NCI-H1417 treated with DMSO at 0.1 percent for 48 hours (cell line): ENCODE measurements around the gene AGAP3.
"Not testable (repeated sequence)": the region's sequence is repeated elsewhere in the genome, so short reads cannot be mapped to it uniquely, and the experiment has no call there.

ENCODE experiments used
- DNase-seq: peaks from one replicate; lab custom pipeline; 2025; lab: John Stamatoyannopoulos, UW

AGAP3 gene

GRCh38 chr7:151085691-151086620, at the start of gene AGAP3:
Gene AGAP3, plus strand, starts transcription at chr7:151086475. Its CDS starts 267 bp downstream, at chr7:151086742.
- DNase-seq = peak; percentile 63

- no peak for DNase-seq
These were observed 47.1 kb upstream of the AGAP3 start for GRCh38 chr7:151038951-151039849.

DNA sequence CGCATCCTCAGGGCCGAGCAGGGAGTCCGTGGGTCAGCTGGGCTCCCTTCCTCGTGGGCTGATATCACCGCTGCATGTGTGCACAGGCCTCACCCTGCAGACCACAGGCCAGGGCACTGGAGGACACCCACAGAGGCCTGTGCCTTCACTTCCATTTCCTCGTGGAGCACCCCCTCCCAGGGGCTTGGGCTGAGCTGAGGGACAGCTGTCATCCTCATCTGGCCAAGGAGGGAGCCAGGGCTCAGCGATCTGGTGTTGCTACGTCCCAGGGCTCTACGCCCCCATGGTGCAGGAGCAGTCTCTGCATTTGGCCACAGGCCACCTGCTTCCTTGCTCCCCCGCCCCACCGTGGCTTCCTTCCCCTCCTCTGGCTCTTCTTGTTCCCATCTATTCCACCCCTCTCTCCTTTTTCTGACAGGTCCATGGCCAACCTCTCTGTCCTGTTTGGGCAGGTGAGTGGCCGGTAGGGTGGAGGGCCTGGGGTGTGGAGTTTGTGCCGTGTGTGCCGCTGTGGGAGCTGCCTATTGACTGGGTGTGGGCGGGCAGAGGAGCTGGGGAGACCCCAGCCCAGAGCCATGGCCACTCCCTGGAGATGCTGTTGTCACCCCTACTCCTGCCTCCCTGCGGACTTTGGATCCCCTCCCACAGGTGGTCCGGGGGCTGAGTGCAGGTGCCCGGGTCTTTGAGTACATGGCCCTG, 46.3 kb upstream of the AGAP3 start:
- DNase-seq = no peak

DNA sequence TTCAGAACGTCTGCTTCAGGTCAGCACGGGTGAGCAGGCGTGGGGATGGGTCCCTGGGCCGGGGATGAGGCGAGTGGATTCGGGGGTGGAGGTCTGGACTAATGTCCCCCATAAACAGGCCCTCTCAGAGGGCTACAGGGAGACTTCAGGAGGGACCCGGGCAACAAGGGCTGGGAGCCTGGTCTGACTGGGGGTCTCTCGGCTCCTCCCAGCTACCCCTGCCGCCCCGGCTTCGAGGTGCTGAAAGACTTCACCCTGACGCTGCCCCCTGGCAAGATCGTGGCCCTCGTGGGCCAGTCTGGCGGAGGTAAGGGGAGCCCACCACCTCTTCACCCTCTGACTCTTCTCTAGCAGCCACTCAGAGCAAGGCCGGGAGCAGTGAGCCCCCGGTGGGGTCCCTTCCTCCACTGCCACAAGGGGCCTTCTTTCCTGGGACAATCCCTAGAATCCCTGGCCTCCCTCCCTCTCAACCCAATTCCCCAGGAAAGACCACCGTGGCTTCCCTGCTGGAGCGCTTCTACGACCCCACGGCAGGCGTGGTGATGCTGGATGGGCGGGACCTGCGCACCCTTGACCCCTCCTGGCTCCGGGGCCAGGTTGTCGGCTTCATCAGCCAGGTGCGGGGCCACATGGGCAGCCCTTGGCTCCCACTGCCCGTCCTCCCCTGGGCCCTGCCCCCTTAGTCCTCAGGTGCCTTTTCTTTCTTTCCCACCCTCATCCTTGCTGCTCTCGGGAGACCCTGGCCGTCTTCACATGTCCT, 45.5 kb upstream of the AGAP3 start:
- no peak for DNase-seq

DNA sequence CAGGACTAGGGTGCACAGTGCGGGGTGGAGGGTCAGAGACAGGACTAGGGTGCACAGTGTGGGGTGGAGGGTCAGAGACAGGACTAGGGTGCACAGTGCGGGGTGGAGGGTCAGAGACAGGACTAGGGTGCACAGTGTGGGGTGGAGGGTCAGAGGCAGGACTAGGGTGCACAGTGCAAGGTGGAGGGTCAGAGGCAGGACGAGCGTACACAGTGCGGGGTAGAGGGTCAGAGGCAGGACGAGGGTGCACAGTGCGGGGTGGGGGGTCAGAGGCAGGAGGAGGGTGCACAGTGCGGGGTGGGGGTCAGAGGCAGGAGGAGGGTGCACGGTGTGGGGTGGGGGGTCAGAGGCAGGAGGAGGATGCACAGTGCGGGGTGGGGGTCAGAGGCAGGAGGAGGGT, 42.8 kb upstream of the AGAP3 start:
- DNase-seq = not testable (repeated sequence)

DNA sequence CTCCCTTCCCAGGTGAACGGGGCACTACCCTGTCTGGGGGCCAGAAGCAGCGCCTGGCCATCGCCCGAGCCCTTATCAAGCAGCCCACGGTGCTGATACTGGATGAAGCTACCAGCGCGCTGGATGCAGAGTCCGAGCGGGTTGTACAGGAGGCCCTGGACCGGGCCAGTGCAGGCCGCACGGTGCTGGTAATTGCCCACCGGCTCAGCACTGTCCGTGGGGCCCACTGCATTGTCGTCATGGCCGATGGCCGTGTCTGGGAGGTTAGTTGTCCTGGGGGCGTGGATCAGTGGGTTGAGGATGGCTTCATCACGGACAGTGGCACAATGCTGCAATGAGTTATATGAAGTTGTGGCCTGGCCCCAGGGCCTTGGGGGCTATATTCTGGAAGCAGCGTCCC, 42.3 kb upstream of the AGAP3 start:
- no peak for DNase-seq

- no peak for DNase-seq
These were observed 41.0 kb upstream of the AGAP3 start for GRCh38 chr7:151045262-151045661.

GRCh38 chr7:151045967-151046366, 40.3 kb upstream of the AGAP3 start:
- no peak for DNase-seq

GRCh38 chr7:151046603-151047573, 39.4 kb upstream of the AGAP3 start:
- peak; percentile 7 for DNase-seq

GRCh38 chr7:151047976-151048815, 38.1 kb upstream of the AGAP3 start, which contains the start of gene ASIC3:
Gene ASIC3, plus strand, starts transcription at chr7:151048531. Its CDS starts 355 bp downstream, at chr7:151048886.
- DNase-seq = no peak

DNA sequence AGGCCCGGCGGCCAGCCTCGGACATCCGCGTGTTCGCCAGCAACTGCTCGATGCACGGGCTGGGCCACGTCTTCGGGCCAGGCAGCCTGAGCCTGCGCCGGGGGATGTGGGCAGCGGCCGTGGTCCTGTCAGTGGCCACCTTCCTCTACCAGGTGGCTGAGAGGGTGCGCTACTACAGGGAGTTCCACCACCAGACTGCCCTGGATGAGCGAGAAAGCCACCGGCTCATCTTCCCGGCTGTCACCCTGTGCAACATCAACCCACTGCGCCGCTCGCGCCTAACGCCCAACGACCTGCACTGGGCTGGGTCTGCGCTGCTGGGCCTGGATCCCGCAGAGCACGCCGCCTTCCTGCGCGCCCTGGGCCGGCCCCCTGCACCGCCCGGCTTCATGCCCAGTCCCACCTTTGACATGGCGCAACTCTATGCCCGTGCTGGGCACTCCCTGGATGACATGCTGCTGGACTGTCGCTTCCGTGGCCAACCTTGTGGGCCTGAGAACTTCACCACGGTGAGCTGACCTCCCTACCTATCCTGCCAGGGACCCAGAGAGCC, 37.3 kb upstream of the AGAP3 start:
- no peak for DNase-seq

DNA sequence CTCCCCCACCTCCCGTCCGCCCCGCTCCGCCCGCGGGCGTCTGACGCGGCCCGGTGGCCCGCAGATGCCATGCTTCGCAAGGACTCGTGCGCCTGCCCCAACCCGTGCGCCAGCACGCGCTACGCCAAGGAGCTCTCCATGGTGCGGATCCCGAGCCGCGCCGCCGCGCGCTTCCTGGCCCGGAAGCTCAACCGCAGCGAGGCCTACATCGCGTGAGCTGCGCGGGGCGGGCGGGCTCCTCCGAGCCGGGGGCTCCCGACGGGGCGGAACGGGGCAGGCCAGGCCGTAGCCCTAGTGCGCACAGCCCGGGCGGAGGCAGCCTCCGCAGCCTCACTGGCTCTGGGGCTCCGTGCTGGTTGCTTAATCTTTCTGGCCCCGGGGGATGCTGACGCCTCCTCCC, 35.2 kb upstream of the AGAP3 start:
- DNase-seq = no peak

DNA sequence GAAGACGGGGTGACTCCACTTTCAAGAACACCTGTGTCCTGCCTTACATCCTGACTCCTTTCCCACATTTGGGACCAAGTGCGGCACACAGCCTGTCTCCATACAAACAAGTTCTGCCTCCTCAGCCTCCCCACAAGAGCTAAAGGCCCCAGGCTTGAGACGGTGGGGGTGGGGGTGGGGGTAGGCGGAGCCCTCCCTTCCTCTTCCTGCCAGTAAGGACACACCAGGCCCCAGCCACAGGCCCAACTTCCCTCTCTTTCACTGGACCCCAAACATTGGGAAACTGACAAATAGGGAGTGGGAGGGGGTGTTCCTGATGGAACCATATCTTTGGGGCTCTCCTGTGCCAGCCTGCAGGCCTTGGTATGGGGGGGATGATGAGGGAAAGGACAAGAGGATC, 33.2 kb upstream of the AGAP3 start:
- DNase-seq = no peak

- DNase-seq = no peak
These were observed 32.5 kb upstream of the AGAP3 start for GRCh38 chr7:151053751-151054150.

DNA sequence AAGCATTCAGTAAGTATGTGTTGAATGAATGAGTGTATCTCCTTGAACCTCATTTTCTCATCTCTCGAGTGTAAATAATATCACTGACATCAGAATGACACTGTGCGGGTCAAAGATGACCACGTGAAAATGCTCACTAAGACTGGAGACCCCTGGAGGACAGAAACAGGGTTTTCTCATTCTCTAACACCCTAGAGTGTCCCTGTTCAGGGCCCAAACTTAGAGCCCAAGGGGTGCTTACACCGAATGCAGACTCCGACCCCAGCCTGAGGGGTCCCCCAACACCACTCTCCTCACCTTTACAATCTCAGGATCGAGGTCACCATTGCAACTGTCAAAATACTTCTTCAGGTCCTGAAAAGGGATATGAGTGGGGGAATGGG, 30.0 kb upstream of the AGAP3 start:
- DNase-seq = no peak

GRCh38 chr7:151056666-151057505, 29.4 kb upstream of the AGAP3 start:
- DNase-seq = no peak

- no peak for DNase-seq
These were observed 28.7 kb upstream of the AGAP3 start, which contains the start of gene CDK5 for GRCh38 chr7:151057506-151057988. Gene CDK5, minus strand, starts transcription at chr7:151057897. Its CDS starts 49 bp downstream, at chr7:151057848.
